Thoracic aorta (tissue), 2 donors: ENCODE results near the gene GART. TPM values are rescaled to one million over a fixed set of nuclear protein-coding genes. Genes with fewer than 3 reads are reported as not detected.
"Not testable (repeated sequence)": the region's sequence is repeated elsewhere in the genome, so short reads cannot be mapped to it uniquely, and the experiment has no call there.

ENCODE experiments used
- ATAC-seq: fragments of 150-250 bp; one replicate; pipeline ENCODE4 v1.8.0; 2017; ENCODE audit warnings: low read depth; ENCODE audit not compliant: insufficient number of reproducible peaks, low FRiP score
- DNase-seq: peaks from one replicate; pipeline ENCODE4 v3.0.0-alpha.2; 2020; ENCODE audit warnings: low spot score
- H3K27ac ChIP-seq, 2 donors: fragments of 200-600 bp; sonication (generic); 1 replicate in 1 of 2; 2 replicates in 1 of 2; pipeline ENCODE4 v1.5.1; 2016; ENCODE audit warnings: mild to moderate bottlenecking in 2 of 2, moderate library complexity in 2 of 2
- H3K27me3 ChIP-seq: fragments of 200-600 bp; sonication (generic); replicated peaks from 2 replicates; pipeline ENCODE4 v1.6.0; 2016; ENCODE audit warnings: mild to moderate bottlenecking; ENCODE audit not compliant: insufficient read depth
- H3K36me3 ChIP-seq: fragments of 200-600 bp; sonication (generic); one replicate; pipeline ENCODE4 v1.5.1; 2016
- H3K4me1 ChIP-seq, 2 donors: fragments of 200-600 bp; sonication (generic); 1 replicate in 1 of 2; 2 replicates in 1 of 2; pipeline versions ENCODE4 v1.5.1 to v1.6.0; 2016; ENCODE audit warnings: low read depth in 2 of 2, mild to moderate bottlenecking in 1 of 2; ENCODE audit not compliant: control insufficient read depth in 1 of 2
- H3K4me3 ChIP-seq: fragments of 200-600 bp; sonication (generic); 2 replicates; pipeline ENCODE4 v1.5.1; 2016; ENCODE audit warnings: mild to moderate bottlenecking
- H3K9me3 ChIP-seq: fragments of 200-600 bp; sonication (generic); 2 replicates; pipeline ENCODE4 v1.5.1; 2016
- total RNA-seq, 2 donors: library from RNA; depleted of rRNA; stranded (reverse); fragments of >200 nt; gene quantifications; one replicate each; pipeline versions ENCODE4 v1.1.0 to v1.2.3, GENCODE V29; 2016
- TF ChIP-seq, protein P1 (sequence below): fragments of 200-600 bp; sonication (generic); IDR thresholded peaks from one replicate; pipeline ENCODE4 v1.5.1; 2019; ENCODE audit warnings: antibody characterized with exemption

Gene GART
- total RNA-seq, 2 donors from 2014 or later, result 64.4 to 172 TPM

DNA sequence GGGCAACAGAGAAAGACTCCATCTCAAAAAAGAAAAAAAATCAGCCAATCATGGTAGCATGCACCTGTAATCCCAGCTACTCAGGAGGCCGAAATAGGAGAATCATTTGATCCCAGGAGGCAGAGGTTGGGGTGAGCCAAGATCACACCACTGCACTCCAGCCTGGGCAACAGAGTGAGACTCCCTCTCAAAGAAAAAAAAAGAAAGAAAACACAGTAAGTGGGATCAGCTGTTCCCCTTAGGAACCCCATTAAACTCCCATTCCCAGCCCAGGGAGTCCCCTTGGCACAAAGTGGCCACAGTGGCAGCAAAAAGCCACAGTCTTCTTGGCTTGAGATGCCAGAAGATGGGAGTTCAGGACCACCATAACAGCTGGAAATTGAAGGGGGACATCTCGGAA, 71.2 kb downstream of the GART start:
- no peaks in the 10 kb centered on the region for H3K9me3 ChIP-seq
- ATAC-seq, result no peak

DNA sequence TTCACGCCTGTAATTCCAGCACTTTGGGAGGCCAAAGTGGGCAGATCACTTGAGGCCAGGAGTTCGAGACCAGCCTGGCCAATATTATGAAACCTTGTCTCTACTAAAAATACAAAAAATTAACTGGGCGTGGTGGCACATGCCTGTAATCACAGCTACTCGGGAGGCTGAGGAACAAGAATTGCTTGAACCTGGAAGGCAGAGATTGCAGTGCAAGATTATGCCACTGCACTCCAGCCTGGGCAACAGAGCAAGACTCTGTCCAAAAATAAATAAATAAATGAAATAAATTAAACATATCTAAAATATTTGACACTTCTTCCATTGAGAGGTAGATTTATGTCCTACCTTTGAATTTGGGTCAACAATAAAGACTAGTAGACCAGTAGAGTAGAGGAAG, 72.7 kb downstream of the GART start:
- H3K4me1 ChIP-seq, result peaks cover 0 to 16% of the 10 kb centered on the region in 2 donors
- H3K9me3 ChIP-seq, H3K27ac ChIP-seq, H3K27me3 ChIP-seq, H3K4me3 ChIP-seq, H3K36me3 ChIP-seq, ATAC-seq, DNase-seq: not testable (repeated sequence)

More for the DNA sequence above, 71.2 kb downstream of the GART start:
- no peak overlapping the region for H3K27ac ChIP-seq
- no peak overlapping the region for H3K4me3 ChIP-seq
- DNase-seq, result no peak
- H3K27me3 ChIP-seq, result no peaks in the 10 kb centered on the region
- H3K4me1 ChIP-seq, result peaks cover 0 to 16% of the 10 kb centered on the region in 2 donors
- TF ChIP-seq, protein P1, sequence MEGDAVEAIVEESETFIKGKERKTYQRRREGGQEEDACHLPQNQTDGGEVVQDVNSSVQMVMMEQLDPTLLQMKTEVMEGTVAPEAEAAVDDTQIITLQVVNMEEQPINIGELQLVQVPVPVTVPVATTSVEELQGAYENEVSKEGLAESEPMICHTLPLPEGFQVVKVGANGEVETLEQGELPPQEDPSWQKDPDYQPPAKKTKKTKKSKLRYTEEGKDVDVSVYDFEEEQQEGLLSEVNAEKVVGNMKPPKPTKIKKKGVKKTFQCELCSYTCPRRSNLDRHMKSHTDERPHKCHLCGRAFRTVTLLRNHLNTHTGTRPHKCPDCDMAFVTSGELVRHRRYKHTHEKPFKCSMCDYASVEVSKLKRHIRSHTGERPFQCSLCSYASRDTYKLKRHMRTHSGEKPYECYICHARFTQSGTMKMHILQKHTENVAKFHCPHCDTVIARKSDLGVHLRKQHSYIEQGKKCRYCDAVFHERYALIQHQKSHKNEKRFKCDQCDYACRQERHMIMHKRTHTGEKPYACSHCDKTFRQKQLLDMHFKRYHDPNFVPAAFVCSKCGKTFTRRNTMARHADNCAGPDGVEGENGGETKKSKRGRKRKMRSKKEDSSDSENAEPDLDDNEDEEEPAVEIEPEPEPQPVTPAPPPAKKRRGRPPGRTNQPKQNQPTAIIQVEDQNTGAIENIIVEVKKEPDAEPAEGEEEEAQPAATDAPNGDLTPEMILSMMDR, result no peak
- no peaks in the 10 kb centered on the region for H3K36me3 ChIP-seq

- Histone ChIP-seq H3K9me3 (no peaks in the 10 kb centered on the region), H3K27ac (no peak overlapping the region), H3K36me3 (peaks cover 18% of the 10 kb centered on the region), H3K27me3 (no peaks in the 10 kb centered on the region), H3K4me1 (no peaks in the 10 kb centered on the region), H3K4me3 (no peak overlapping the region)
- ATAC-seq, result no peak
- TF ChIP-seq, protein P1, result no peak
- DNase-seq, result no peak
Observed at GRCh38 chr21:33461538-33462250, 80.2 kb downstream of the GART start.

GRCh38 chr21:33458861-33459260, 83.1 kb downstream of the GART start:
- ATAC-seq (no peak), DNase-seq (no peak)
- H3K27me3 ChIP-seq, result no peaks in the 10 kb centered on the region
- H3K4me1 ChIP-seq, result no peaks in the 10 kb centered on the region
- H3K36me3 ChIP-seq, result peaks cover 18% of the 10 kb centered on the region
- no peaks in the 10 kb centered on the region for H3K9me3 ChIP-seq
- no peak overlapping the region for H3K27ac ChIP-seq
- TF ChIP-seq, protein P1, result no peak
- H3K4me3 ChIP-seq, result no peak overlapping the region

GRCh38 chr21:33455686-33456446, 86.1 kb downstream of the GART start:
- TF ChIP-seq, protein P1, result no peak
- no peak overlapping the region for H3K4me3 ChIP-seq
- H3K36me3 ChIP-seq, result peaks cover 10% of the 10 kb centered on the region

More at GRCh38 chr21:33455686-33456446, 86.1 kb downstream of the GART start:
- Histone ChIP-seq H3K27me3 (no peaks in the 10 kb centered on the region), H3K9me3 (no peaks in the 10 kb centered on the region), H3K27ac (no peak overlapping the region), H3K4me1 (no peaks in the 10 kb centered on the region)
- no peak for ATAC-seq
- no peak for DNase-seq

Other genes with a start within 250 kb of the GART start
- gene IFNAR1, start 217.1 kb downstream of the GART start, total RNA-seq, result 10 to 100 TPM; 31.3 to 61.9 TPM
- gene IFNGR2, start 138.7 kb downstream of the GART start, total RNA-seq, result 10 to 100 TPM; 67.3 to 72.2 TPM
- 10 to 100 TPM; 51.4 to 79.9 TPM for gene TMEM50B, start 62.1 kb downstream of the GART start, total RNA-seq
- gene DNAJC28, start 50.4 kb downstream of the GART start, total RNA-seq, result 1 to 10 TPM in 1 of 2 donors, under 1 TPM in 1; 0.42 to 1.5 TPM
- gene SON, start 921 bp upstream of the GART start, total RNA-seq, result 100 to 1,000 TPM; 260 to 331 TPM
- gene DONSON, start 46.6 kb upstream of the GART start, total RNA-seq, result 10 to 100 TPM; 12.1 to 19.2 TPM
- 10 to 100 TPM; 26.8 to 61.4 TPM for gene CRYZL1, start 99.6 kb upstream of the GART start, total RNA-seq
- 10 to 100 TPM; 50.9 to 78.6 TPM for gene ITSN1, start 100.4 kb upstream of the GART start, total RNA-seq